Peyer's patch (tissue), 4 donors: Measurements from ENCODE around the gene FBXO42. TPM values are rescaled to one million over a fixed set of nuclear protein-coding genes. Genes with fewer than 3 reads are reported as not detected.
"Not testable (repeated sequence)": the region's sequence is repeated elsewhere in the genome, so short reads cannot be mapped to it uniquely, and the experiment has no call there.

ENCODE experiments used
- DNase-seq, 3 donors: peaks; one replicate each; pipeline ENCODE4 v3.0.0-alpha.2; 2017 to 2019
- H3K27ac ChIP-seq, 4 donors: fragments of 200-600 bp; sonication (generic); one replicate each; pipeline ENCODE4 v1.5.1; 2016 to 2019
- H3K27me3 ChIP-seq, 2 donors: fragments of 200-600 bp; sonication (generic); one replicate each; pipeline ENCODE4 v1.5.1; 2019
- H3K36me3 ChIP-seq, 3 donors: fragments of 200-600 bp; sonication (generic); one replicate each; pipeline ENCODE4 v1.5.1; 2016 to 2019
- H3K4me1 ChIP-seq, 4 donors: fragments of 200-600 bp; sonication (generic); one replicate each; pipeline ENCODE4 v1.5.1; 2016 to 2019
- H3K4me3 ChIP-seq, 4 donors: fragments of 200-600 bp; sonication (generic); 1 replicate in 3 of 4; 2 replicates in 1 of 4; pipeline ENCODE4 v1.5.1; 2016 to 2019; ENCODE audit warnings: mild to moderate bottlenecking in 1 of 4
- H3K9me3 ChIP-seq, 4 donors: fragments of 200-600 bp; sonication (generic); one replicate each; pipeline ENCODE4 v1.5.1; 2016 to 2019; ENCODE audit warnings: mild to moderate bottlenecking in 1 of 4
- POLR2A ChIP-seq, 2 donors: fragments of 450-650 bp; IDR thresholded peaks; one replicate each; pipeline ENCODE4 v1.5.1; 2017; ENCODE audit warnings: antibody characterized with exemption in 2 of 2, mild to moderate bottlenecking in 2 of 2, moderate library complexity in 2 of 2
- total RNA-seq, 4 donors: library from RNA; depleted of rRNA; stranded (reverse); fragments of >200 nt; gene quantifications; one replicate each; pipeline ENCODE4 v1.1.0, GENCODE V29; 2016
- TF ChIP-seq, protein P1 (sequence below), 6 experiments: fragments of 450-650 bp in 4 of 6; fragments of 200-600 bp in 2 of 6; sonication (generic) in 1 of 6; IDR thresholded peaks; one replicate each; pipeline ENCODE4 v1.5.1; 2017 to 2019; ENCODE audit warnings: antibody characterized with exemption in 6 of 6, mild to moderate bottlenecking in 3 of 6, moderate library complexity in 1 of 6

FBXO42 gene
- total RNA-seq, 4 donors from 2014 or later = 15.7 to 29.4 (median 24.5) TPM

DNA sequence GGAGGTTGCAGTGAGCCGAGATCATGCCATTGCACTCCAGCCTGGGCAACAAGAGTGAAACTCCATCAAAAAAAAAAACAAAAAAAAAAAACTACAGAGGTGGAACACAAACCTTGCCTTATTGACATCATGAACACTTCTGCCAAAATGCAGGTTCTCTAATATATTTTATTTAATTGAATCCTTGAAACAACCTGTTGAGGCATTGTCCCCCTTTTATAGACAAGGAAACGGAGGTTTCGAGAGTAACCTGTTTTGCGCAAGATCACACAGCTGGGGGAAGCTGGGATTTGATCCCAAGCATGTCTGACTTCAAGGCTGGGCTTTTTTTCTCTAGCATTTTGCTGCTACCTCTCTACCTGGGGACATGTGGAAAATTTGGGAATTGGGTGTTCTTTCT is 17.5 kb upstream of the FBXO42 start:
- Histone ChIP-seq H3K9me3 (no peaks in the 10 kb centered on the region), H3K36me3 (no peaks in the 10 kb centered on the region), H3K27me3 (no peaks in the 10 kb centered on the region), H3K27ac (no peak overlapping the region), H3K4me3 (no peak overlapping the region), H3K4me1 (peaks cover 0 to 59% (median 10%) of the 10 kb centered on the region in 4 donors)
- no peak for DNase-seq
- no peak for TF ChIP-seq POLR2A (IDR thresholded peaks at IDR 0.05)
- TF ChIP-seq, protein P1, sequence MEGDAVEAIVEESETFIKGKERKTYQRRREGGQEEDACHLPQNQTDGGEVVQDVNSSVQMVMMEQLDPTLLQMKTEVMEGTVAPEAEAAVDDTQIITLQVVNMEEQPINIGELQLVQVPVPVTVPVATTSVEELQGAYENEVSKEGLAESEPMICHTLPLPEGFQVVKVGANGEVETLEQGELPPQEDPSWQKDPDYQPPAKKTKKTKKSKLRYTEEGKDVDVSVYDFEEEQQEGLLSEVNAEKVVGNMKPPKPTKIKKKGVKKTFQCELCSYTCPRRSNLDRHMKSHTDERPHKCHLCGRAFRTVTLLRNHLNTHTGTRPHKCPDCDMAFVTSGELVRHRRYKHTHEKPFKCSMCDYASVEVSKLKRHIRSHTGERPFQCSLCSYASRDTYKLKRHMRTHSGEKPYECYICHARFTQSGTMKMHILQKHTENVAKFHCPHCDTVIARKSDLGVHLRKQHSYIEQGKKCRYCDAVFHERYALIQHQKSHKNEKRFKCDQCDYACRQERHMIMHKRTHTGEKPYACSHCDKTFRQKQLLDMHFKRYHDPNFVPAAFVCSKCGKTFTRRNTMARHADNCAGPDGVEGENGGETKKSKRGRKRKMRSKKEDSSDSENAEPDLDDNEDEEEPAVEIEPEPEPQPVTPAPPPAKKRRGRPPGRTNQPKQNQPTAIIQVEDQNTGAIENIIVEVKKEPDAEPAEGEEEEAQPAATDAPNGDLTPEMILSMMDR (IDR thresholded peaks at IDR 0.05) = no peak

DNA sequence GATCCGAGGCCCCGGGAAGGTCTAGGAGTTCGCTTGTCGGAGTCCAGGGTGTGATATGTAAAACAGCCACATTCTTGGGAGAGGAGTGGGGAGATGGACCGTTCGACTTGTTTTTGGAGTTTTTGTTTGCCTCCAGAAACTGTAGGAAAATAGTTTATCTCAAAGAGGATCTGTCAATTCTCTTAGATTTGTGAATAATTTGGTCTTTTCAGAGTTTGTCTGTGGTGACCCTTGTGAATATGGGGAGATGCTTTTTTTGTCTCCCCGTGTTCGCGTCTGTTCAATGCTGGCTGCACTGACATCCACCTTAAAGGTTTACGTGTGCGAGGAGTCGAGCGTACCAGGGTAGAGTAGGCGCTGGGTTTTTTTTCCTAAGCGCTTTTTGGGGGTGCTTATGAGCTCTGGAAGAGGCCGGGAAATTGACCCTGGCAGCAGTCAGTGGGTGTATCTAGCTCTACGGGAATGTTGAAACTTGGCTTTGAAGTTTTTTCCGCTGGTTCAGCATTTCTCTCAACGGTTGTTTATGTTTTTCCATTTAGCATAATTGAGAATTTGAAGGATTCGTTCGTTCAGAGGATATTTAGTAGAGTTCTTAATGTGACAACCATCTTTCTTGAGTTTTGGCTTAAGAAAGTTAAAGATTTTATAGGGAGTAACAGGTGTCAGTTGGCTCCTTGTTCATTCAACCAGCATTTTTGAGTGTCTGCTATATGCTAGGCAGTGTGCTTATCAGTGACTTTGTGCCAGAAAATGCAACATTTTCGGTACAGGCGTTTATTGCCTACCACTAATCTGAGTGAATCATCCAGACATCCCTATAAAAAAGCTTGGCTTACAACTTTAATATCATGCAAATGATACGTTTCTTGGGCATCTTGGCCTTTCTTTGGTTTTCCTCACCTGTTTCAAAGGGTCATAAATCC is 15.9 kb upstream of the FBXO42 start:
- TF ChIP-seq, protein P1 (IDR thresholded peaks at IDR 0.05) = no peak
- TF ChIP-seq POLR2A (IDR thresholded peaks at IDR 0.05) = no peak
- Histone ChIP-seq H3K4me3 (peak overlapping the region; percentile 73 to 96 (median 82)), H3K4me1 (peaks cover 0 to 44% (median 10%) of the 10 kb centered on the region in 4 donors), H3K27me3 (no peaks in the 10 kb centered on the region), H3K27ac (peak overlapping the region; percentile 95 to 98 (median 97)), H3K36me3 (no peaks in the 10 kb centered on the region), H3K9me3 (no peaks in the 10 kb centered on the region)
- DNase-seq = peak in 1 of 3 donors; percentile 51

DNA sequence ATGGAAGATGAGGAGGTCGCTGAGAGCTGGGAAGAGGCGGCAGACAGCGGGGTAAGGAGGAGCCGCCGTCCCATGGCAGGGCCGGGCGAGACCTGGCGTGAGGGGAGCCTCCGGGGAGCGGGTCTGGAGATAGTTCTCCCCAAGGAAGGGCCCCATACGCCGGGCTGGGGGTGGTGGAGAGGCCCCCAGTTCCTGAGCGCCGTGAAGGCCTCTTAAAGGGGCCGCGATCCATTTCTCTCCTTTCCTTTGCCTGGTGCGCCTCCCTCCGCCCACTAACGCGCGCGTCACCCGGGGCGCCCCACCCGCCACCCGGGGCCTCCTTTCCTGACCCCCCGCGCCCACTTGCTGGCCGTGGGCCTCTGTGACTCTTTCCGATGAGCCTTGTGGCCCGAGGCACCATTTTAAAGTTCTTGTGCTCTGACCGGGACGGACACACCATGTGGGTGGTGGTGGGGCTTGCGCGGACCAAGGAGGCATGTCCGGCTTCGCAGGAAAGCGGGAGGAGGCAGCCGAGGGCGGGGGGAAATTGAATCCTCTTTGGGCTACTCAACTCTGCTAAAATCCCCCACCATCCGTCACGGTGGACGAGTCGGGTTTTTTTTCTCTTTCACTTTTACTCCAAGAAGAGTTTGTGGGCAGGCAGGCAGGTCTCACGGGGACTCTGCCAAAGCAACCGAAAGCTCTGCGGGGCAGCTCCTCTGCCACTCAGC is 15.1 kb upstream of the FBXO42 start:
- Histone ChIP-seq H3K27me3 (no peaks in the 10 kb centered on the region), H3K4me3 (peak overlapping the region; percentile 73 to 96 (median 82)), H3K27ac (peak overlapping the region; percentile 95 to 98 (median 97)), H3K36me3 (no peaks in the 10 kb centered on the region), H3K9me3 (no peaks in the 10 kb centered on the region), H3K4me1 (peaks cover 0 to 36% (median 7%) of the 10 kb centered on the region in 4 donors)
- peak in 2 of 3 donors; percentile 79 to 92 for DNase-seq
- TF ChIP-seq POLR2A (IDR thresholded peaks at IDR 0.05) = peak; percentile 67 to 80
- TF ChIP-seq, protein P1 (IDR thresholded peaks at IDR 0.05) = peak in 2 of 6 experiments; percentile 0 to 5

DNA sequence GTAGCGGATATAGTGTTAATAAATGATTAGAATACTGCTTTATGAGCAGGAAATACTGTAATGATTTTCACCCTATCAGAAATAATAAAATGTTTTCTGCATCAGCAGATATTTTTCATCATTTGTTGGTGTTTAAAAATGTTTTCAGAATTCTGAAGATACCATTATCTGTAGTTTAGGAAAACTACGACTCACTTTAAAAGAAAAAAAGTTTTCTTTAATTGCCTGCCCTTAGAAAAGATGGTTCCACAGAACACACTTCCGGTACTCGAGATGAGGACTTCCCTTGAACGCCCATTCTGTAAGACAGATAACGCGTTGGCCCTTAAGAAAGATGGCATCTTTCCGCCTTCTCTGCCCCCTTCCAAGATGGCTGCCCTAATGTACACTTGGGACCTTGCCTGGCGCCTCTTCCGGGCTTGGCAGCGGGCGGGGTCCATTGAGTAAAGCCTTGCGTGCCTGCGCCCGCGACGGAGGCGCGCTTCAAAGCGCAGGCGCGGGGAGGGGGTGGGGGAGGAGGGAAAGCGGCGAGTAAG is 14.5 kb upstream of the FBXO42 start, which contains the start of gene SZRD1:
TSS of gene SZRD1 (plus strand) at position 521 of the 536 bp plus-strand sequence. CDS start 16 bp downstream, outside the sequence.
- Histone ChIP-seq H3K27me3 (no peaks in the 10 kb centered on the region), H3K36me3 (no peaks in the 10 kb centered on the region), H3K4me3 (peak within 1 kb of the TSS; percentile 73 to 96 (median 82)), H3K4me1 (peaks cover 0 to 30% (median 7%) of the 10 kb centered on the region in 4 donors), H3K9me3 (no peaks in the 10 kb centered on the region), H3K27ac (peak within 1 kb of the TSS; percentile 95 to 98 (median 97))
- no peak for TF ChIP-seq POLR2A (IDR thresholded peaks at IDR 0.05)
- DNase-seq = peak; percentile 96 to 99 (median 97)

DNA sequence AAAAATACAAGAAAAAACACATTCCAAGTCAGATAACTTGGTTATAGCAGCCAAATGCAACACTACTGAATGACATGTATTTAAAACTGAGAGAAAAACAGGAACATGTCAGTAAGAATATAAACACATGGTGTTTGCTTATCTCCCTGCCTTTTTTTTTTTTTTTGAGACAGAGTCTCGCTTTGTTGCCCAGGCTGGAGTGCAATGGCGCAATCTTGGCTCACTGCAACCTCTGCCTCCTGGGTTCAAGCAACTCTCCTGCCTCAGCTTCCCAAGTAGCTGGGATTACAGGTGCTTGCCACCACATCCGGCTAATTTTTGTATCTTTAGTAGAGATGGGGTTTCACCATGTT is 12.8 kb upstream of the FBXO42 start:
- not testable (repeated sequence) for H3K27me3 ChIP-seq, H3K36me3 ChIP-seq, DNase-seq, H3K4me3 ChIP-seq, H3K9me3 ChIP-seq, H3K27ac ChIP-seq
- peaks cover 0 to 21% (median 7%) of the 10 kb centered on the region in 4 donors for H3K4me1 ChIP-seq

DNA sequence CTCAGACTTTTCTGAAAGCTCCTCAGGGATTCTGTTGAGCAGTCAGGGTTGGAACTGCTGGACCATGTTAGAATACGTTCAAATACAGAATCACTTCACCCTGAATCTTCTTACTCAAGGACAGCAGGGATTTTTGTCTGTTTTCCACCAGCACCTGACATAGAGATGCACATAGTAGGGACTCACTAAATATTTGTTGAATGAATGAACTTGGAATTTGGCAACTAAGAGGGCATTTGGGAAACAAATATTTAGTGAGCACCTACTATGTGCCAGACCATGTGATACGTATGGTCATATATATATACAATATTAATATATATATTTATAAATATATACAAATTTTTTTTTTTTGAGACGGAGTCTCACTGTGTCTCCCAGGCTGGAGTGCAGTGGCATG is 4.6 kb upstream of the FBXO42 start:
- peaks cover 0 to 10% (median 4%) of the 10 kb centered on the region in 4 donors for H3K4me1 ChIP-seq
- no peaks in the 10 kb centered on the region for H3K27me3 ChIP-seq
- no peaks in the 10 kb centered on the region for H3K36me3 ChIP-seq
- no peak for DNase-seq
- H3K27ac ChIP-seq = no peak overlapping the region
- no peaks in the 10 kb centered on the region for H3K9me3 ChIP-seq
- TF ChIP-seq POLR2A (IDR thresholded peaks at IDR 0.05) = no peak
- TF ChIP-seq, protein P1 (IDR thresholded peaks at IDR 0.05) = no peak
- H3K4me3 ChIP-seq = no peak overlapping the region
